SK-N-SH (cell line): ENCODE results near the gene CANT1.

Source experiments
- RCOR1 ChIP-seq: fragments of 150-350 bp; IDR thresholded peaks from 2 replicates; pipeline ENCODE4 v1.6.1; 2017; ENCODE audit warnings: antibody characterized with exemption, low read length
- SIN3A ChIP-seq: IDR thresholded peaks from 2 replicates; pipeline ENCODE4 v1.6.1; 2012; ENCODE audit warnings: low read depth, mild to moderate bottlenecking, low read length, moderate library complexity, borderline replicate concordance
- TF ChIP-seq, protein P1 (sequence below): fragments of 200-600 bp; sonication (generic); IDR thresholded peaks from 2 replicates; pipeline ENCODE4 v1.6.1; 2017; ENCODE audit warnings: antibody characterized with exemption, mild to moderate bottlenecking, moderate library complexity

DNA sequence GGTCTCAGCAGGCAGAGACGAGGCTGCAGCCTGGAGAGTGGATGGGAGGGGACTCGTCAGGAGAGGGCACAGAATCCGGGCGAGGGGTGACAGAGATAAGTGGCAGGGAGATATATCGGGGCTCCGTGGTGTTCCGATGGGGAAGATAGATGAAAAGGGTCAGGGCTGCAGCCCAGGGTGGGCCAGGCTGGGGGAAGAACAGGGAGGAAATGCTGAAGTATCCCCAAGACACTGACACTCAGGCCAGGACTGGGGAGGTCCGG, 32.0 kb downstream of the CANT1 start:
- TF ChIP-seq RCOR1 (no peak), SIN3A (no peak)
- TF ChIP-seq, protein P1, sequence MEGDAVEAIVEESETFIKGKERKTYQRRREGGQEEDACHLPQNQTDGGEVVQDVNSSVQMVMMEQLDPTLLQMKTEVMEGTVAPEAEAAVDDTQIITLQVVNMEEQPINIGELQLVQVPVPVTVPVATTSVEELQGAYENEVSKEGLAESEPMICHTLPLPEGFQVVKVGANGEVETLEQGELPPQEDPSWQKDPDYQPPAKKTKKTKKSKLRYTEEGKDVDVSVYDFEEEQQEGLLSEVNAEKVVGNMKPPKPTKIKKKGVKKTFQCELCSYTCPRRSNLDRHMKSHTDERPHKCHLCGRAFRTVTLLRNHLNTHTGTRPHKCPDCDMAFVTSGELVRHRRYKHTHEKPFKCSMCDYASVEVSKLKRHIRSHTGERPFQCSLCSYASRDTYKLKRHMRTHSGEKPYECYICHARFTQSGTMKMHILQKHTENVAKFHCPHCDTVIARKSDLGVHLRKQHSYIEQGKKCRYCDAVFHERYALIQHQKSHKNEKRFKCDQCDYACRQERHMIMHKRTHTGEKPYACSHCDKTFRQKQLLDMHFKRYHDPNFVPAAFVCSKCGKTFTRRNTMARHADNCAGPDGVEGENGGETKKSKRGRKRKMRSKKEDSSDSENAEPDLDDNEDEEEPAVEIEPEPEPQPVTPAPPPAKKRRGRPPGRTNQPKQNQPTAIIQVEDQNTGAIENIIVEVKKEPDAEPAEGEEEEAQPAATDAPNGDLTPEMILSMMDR = no peak
